ENCODE data around the gene LARGE1. TPM values are rescaled to one million over a fixed set of nuclear protein-coding genes. Genes with fewer than 3 reads are reported as not detected.

LARGE1 gene
- total RNA-seq, 2 donors from 2014 or later = 80.5 to 101 TPM

DNA sequence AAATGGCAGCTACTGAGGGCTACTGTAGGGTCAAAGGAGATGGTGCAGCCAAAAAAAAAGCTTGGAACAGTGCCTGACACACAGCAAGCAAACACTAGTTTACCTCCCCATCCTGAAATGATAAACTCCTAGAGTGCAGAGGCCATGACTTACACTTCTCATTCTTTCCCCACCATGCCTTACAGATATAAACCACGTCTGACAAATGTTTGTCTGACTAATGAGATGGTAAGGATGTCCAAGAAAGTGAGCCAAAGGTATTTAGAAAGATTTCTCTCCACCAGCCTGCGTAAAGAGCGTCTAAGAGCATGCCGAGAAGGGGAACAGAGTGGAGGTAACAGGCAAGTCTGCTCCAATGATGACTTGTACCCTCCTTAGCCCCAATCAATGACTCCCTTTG is 99.0 kb downstream of the LARGE1 start:
- Histone ChIP-seq H3K27ac (peak overlapping the region in 1 of 2 donors; percentile 77), H3K4me1 (peaks cover 0 to 18% of the 10 kb centered on the region in 2 donors), H3K36me3 (no peaks in the 10 kb centered on the region), H3K4me3 (no peak overlapping the region), H3K9me3 (peaks cover 0 to 3% of the 10 kb centered on the region in 2 donors), H3K27me3 (no peaks in the 10 kb centered on the region)
- no peak for TF ChIP-seq CTCF (IDR thresholded peaks at IDR 0.05)
- no peak for DNase-seq (ENCODE audit: low spot score)

- Histone ChIP-seq H3K36me3 (no peaks in the 10 kb centered on the region), H3K4me1 (peaks cover 0 to 10% of the 10 kb centered on the region in 2 donors), H3K9me3 (peaks cover 0 to 6% of the 10 kb centered on the region in 2 donors), H3K27ac (no peak overlapping the region), H3K4me3 (no peak overlapping the region), H3K27me3 (no peaks in the 10 kb centered on the region)
- DNase-seq (ENCODE audit: low spot score) = no peak
- no peak for TF ChIP-seq CTCF (IDR thresholded peaks at IDR 0.05)
Measured at GRCh38 chr22:33819743-33820142, 100.5 kb downstream of the LARGE1 start.

DNA sequence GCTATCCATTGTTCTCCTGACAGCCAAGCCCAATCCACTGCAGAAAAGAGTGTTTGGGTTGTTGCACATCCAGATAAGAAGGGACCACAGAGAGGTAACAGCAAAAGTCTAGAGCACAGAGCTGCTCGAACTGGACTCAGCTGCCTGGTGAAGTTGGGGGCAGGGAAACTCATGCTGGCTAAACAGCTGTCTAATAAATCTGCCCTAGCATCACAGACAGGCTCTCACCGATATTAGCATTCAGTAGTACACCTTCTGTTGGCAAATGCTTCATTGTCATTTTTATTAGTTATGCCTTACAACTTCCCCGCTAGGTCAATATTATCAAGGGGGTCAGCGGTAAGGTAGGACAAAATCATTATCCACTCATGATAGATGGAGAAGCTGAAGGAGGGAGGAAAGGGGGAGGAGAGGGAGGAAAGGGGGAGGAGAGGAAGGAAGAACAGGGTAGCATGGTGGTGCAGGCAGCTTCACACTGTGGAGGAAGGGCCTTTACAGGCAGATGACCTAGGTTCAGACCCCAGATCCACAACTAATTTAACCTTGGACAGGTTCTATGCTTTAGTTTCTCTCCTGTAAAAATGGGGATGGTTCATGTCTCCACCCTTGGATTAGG is 102.7 kb downstream of the LARGE1 start:
- no peak for DNase-seq (ENCODE audit: low spot score)
- H3K9me3 ChIP-seq = peaks cover 0 to 6% of the 10 kb centered on the region in 2 donors

GRCh38 chr22:33812360-33812977 is 107.8 kb downstream of the LARGE1 start:
- Histone ChIP-seq H3K27me3 (no peaks in the 10 kb centered on the region), H3K9me3 (peaks cover 0 to 6% of the 10 kb centered on the region in 2 donors), H3K4me1 (peaks cover 0 to 18% of the 10 kb centered on the region in 2 donors), H3K4me3 (no peak overlapping the region), H3K27ac (peak overlapping the region; percentile 47 to 65), H3K36me3 (no peaks in the 10 kb centered on the region)
- no peak for DNase-seq (ENCODE audit: low spot score)
- TF ChIP-seq CTCF (IDR thresholded peaks at IDR 0.05) = no peak

More for the DNA sequence above, 102.7 kb downstream of the LARGE1 start:
- Histone ChIP-seq H3K4me1 (peaks cover 0 to 7% of the 10 kb centered on the region in 2 donors), H3K36me3 (no peaks in the 10 kb centered on the region), H3K27ac (no peak overlapping the region), H3K27me3 (no peaks in the 10 kb centered on the region), H3K4me3 (no peak overlapping the region)
- TF ChIP-seq CTCF (IDR thresholded peaks at IDR 0.05) = no peak

- Histone ChIP-seq H3K4me1 (peaks cover 0 to 25% of the 10 kb centered on the region in 2 donors), H3K36me3 (no peaks in the 10 kb centered on the region), H3K27ac (peak overlapping the region; percentile 47 to 65), H3K9me3 (peaks cover 0 to 6% of the 10 kb centered on the region in 2 donors), H3K27me3 (no peaks in the 10 kb centered on the region), H3K4me3 (no peak overlapping the region)
- no peak for TF ChIP-seq CTCF (IDR thresholded peaks at IDR 0.05)
- DNase-seq (ENCODE audit: low spot score) = peak; percentile 83
Measured at GRCh38 chr22:33811686-33812085, 108.6 kb downstream of the LARGE1 start.

All from right atrium auricular region (tissue), 2 donors.